Measurements from ENCODE around the gene SIX3. TPM values are rescaled to one million over a fixed set of nuclear protein-coding genes. Genes with fewer than 3 reads are reported as not detected.

Gene SIX3
- total and polyA plus RNA-seq, 4 donors = 0.02 to 0.06 TPM; not detected in 2

DNA sequence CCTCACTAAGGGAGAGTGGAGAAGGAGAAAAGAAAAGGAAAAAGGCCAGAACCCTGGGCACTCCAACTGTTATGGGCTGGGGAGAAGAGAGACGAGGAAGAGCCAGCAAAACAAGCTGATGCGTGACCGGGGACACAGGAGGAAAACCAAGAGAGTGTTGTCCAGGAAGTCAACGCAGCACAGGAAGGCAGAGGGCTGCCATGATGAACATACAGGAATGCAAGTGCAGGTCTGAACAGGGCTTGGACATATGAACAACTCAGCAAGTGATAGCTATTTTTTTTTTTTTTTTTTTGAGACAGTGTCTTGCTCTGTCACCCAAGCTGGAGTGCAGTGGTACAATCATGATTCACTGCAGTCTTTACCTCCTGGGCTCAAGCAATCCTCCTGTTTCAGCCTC is 28.4 kb downstream of the SIX3 start:
- no peak for TF ChIP-seq CTCF (IDR thresholded peaks at IDR 0.05; ENCODE audit: control extremely low read depth, extremely low read depth)
- ATAC-seq (ENCODE audit: insufficient read depth, low FRiP score) = no peak
- Histone ChIP-seq H3K9me3 (ENCODE audit: control insufficient read depth in 4 of 4, insufficient read depth in 3 of 4, low read length in 3 of 4) (no peaks in the 10 kb centered on the region), H3K27me3 (ENCODE audit: control insufficient read depth in 3 of 3, insufficient read depth in 3 of 3, low read length in 2 of 3) (peaks cover 3 to 18% (median 11%) of the 10 kb centered on the region in 3 donors), H3K36me3 (ENCODE audit: control insufficient read depth in 4 of 4, insufficient read depth in 4 of 4, low read length in 4 of 4) (no peaks in the 10 kb centered on the region), H3K4me3 (no peak overlapping the region), H3K27ac (ENCODE audit: low read depth in 1 of 2, low read length in 1 of 2) (no peak overlapping the region), H3K9ac (ENCODE audit: insufficient read depth in 1 of 2, low read length in 2 of 2) (no peak overlapping the region), H3K4me1 (ENCODE audit: control insufficient read depth in 5 of 5, insufficient read depth in 5 of 5, low read length in 5 of 5) (no peaks in the 10 kb centered on the region)
- no peak for DNase-seq
- 83 to 87% methylated on average over 4 of the region's 4 CpGs for WGBS, 2 donors

DNA sequence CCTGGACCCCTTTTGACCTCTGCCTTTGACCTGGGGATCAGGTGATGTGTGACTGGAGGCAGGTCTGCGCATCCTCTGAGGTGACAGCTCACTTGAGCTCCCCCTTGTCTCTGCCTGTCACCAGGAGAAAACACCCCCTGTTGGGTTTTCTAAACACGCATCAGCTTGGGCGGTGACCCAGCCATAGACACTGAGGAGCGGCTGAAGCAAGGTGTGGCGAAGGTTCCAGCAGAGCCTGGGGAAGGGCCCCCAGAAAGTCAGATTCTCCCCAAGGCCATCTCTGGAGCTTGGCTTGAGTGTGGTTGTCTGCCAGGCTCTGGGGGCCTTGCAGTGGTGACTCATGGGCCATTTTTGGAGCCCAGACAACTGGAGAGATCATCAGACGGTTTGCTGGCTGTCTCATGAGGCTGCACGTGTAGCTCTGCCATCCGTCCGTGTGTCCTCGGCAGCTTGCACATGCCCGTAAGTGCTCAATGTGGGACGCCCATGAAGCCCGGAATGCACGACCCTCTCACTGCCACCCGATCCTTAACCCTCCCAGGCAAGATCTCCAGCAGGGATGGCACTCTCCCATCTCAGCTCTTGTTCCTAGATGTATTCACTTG is 29.4 kb downstream of the SIX3 start:
- Histone ChIP-seq H3K9ac (ENCODE audit: insufficient read depth in 1 of 2, low read length in 2 of 2) (no peak overlapping the region), H3K27ac (ENCODE audit: low read depth in 1 of 2, low read length in 1 of 2) (no peak overlapping the region), H3K4me3 (no peak overlapping the region), H3K4me1 (ENCODE audit: control insufficient read depth in 5 of 5, insufficient read depth in 5 of 5, low read length in 5 of 5) (no peaks in the 10 kb centered on the region), H3K36me3 (ENCODE audit: control insufficient read depth in 4 of 4, insufficient read depth in 4 of 4, low read length in 4 of 4) (no peaks in the 10 kb centered on the region), H3K9me3 (ENCODE audit: control insufficient read depth in 4 of 4, insufficient read depth in 3 of 4, low read length in 3 of 4) (no peaks in the 10 kb centered on the region), H3K27me3 (ENCODE audit: control insufficient read depth in 3 of 3, insufficient read depth in 3 of 3, low read length in 2 of 3) (peaks cover 3 to 11% (median 4%) of the 10 kb centered on the region in 3 donors)
- ATAC-seq (ENCODE audit: insufficient read depth, low FRiP score) (no peak), DNase-seq (no peak)
- 86 to 93% methylated on average over 15 of the region's 15 CpGs for WGBS, 2 donors
- TF ChIP-seq CTCF (IDR thresholded peaks at IDR 0.05; ENCODE audit: control extremely low read depth, extremely low read depth) = no peak

GRCh38 chr2:44972771-44973535 is 31.5 kb downstream of the SIX3 start:
- DNase-seq (peak in 1 of 3 donors; percentile 19), ATAC-seq (ENCODE audit: insufficient read depth, low FRiP score) (no peak)
- H3K9me3 ChIP-seq (ENCODE audit: control insufficient read depth in 4 of 4, insufficient read depth in 3 of 4, low read length in 3 of 4) = no peaks in the 10 kb centered on the region
- no peak for TF ChIP-seq CTCF (IDR thresholded peaks at IDR 0.05; ENCODE audit: control extremely low read depth, extremely low read depth)
- peaks cover 0 to 6% (median 6%) of the 10 kb centered on the region in 3 donors for H3K27me3 ChIP-seq (ENCODE audit: control insufficient read depth in 3 of 3, insufficient read depth in 3 of 3, low read length in 2 of 3)
- H3K36me3 ChIP-seq (ENCODE audit: control insufficient read depth in 4 of 4, insufficient read depth in 4 of 4, low read length in 4 of 4) = no peaks in the 10 kb centered on the region
- H3K4me3 ChIP-seq = no peak overlapping the region
- no peak overlapping the region for H3K9ac ChIP-seq (ENCODE audit: insufficient read depth in 1 of 2, low read length in 2 of 2)
- H3K27ac ChIP-seq (ENCODE audit: low read depth in 1 of 2, low read length in 1 of 2) = no peak overlapping the region
- WGBS, 2 donors = 22 to 29% methylated on average over 11 of the region's 11 CpGs
- H3K4me1 ChIP-seq (ENCODE audit: control insufficient read depth in 5 of 5, insufficient read depth in 5 of 5, low read length in 5 of 5) = no peaks in the 10 kb centered on the region
